Activated naive CD8-positive, alpha-beta T cell (primary cell): ENCODE measurements around the gene LEF1.

Experiments
- H3K27ac Mint-ChIP-seq: one replicate; pipeline ENCODE4 v1.8.0; 2021; ENCODE audit warnings: mixed read lengths
- H3K27me3 Mint-ChIP-seq: one replicate; pipeline ENCODE4 v1.8.0; 2021; ENCODE audit warnings: mixed read lengths
- H3K36me3 Mint-ChIP-seq: one replicate; pipeline ENCODE4 v1.8.0; 2021; ENCODE audit warnings: mixed read lengths
- H3K4me1 Mint-ChIP-seq: one replicate; pipeline ENCODE4 v1.8.0; 2021; ENCODE audit warnings: low read depth, mixed read lengths
- H3K4me3 Mint-ChIP-seq: one replicate; pipeline ENCODE4 v1.8.0; 2021; ENCODE audit warnings: mild to moderate bottlenecking, mixed read lengths
- H3K9me3 Mint-ChIP-seq: one replicate; pipeline ENCODE4 v1.8.0; 2021; ENCODE audit warnings: low read depth, mixed read lengths

LEF1 gene

DNA sequence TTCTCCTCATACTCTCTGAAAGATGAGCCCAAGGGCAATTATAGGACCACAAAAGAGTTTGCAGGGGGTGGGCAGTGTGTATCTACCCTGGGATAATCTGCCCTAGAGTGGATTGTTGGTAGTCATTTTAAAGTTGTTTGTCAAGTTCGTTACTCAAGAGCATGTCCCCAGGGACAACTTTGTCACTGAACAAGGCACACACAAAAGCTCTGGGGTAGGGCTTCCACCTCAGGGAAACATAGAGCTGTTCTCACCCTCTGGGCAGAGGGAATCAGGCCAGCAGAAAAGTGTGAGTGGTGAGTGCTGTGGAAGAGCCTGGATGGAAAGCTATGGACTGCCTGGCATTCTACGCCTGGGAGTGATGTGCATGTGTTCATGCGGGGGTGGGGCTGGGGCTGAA, 23.3 kb upstream of the LEF1 start:
- Mint-ChIP-seq H3K9me3 (no peaks in the 10 kb centered on the region), H3K4me1 (peaks cover 30% of the 10 kb centered on the region), H3K36me3 (peaks cover 4% of the 10 kb centered on the region), H3K27me3 (no peaks in the 10 kb centered on the region), H3K27ac (no peak overlapping the region), H3K4me3 (no peak overlapping the region)

- Mint-ChIP-seq H3K9me3 (no peaks in the 10 kb centered on the region), H3K4me3 (no peak overlapping the region), H3K4me1 (peaks cover 30% of the 10 kb centered on the region), H3K27ac (no peak overlapping the region), H3K27me3 (no peaks in the 10 kb centered on the region), H3K36me3 (peaks cover 4% of the 10 kb centered on the region)
Measured at GRCh38 chr4:108191269-108191914, 22.7 kb upstream of the LEF1 start.

DNA sequence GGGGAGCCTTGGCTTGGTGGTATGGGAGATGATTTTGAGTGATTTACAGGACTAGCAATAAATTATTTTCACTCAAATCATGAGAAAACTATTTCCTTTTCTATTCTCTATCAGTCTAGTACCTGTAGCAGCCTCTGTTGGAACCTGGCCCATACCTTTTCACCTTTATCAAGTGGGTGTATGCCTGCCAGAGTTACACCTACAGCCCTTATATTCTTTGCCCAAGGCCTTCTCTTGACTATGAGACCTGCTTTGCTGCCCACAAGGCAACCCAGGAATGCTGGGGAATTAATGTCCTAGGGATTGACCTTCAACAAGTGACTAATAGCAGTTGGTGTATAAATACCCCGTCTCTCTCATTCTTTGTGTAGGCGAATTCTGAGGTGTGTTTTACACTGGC, 20.0 kb upstream of the LEF1 start:
- H3K4me1 Mint-ChIP-seq: peaks cover 39% of the 10 kb centered on the region
- no peak overlapping the region for H3K27ac Mint-ChIP-seq

GRCh38 chr4:108185252-108185651, 16.5 kb upstream of the LEF1 start:
- H3K27me3 Mint-ChIP-seq: no peaks in the 10 kb centered on the region
- H3K27ac Mint-ChIP-seq: peak overlapping the region; percentile 22
- H3K4me1 Mint-ChIP-seq: peaks cover 29% of the 10 kb centered on the region
- H3K4me3 Mint-ChIP-seq: no peak overlapping the region
- H3K36me3 Mint-ChIP-seq: peaks cover 8% of the 10 kb centered on the region
- no peaks in the 10 kb centered on the region for H3K9me3 Mint-ChIP-seq

More for the DNA sequence above, 20.0 kb upstream of the LEF1 start:
- Mint-ChIP-seq H3K9me3 (no peaks in the 10 kb centered on the region), H3K27me3 (no peaks in the 10 kb centered on the region), H3K36me3 (peaks cover 10% of the 10 kb centered on the region), H3K4me3 (no peak overlapping the region)

GRCh38 chr4:108184453-108185049, 15.8 kb upstream of the LEF1 start:
- Mint-ChIP-seq H3K27ac (peak overlapping the region; percentile 7), H3K27me3 (no peaks in the 10 kb centered on the region), H3K9me3 (no peaks in the 10 kb centered on the region)

GRCh38 chr4:108181704-108182103, 13.0 kb upstream of the LEF1 start:
- no peak overlapping the region for H3K27ac Mint-ChIP-seq
- no peaks in the 10 kb centered on the region for H3K9me3 Mint-ChIP-seq
- H3K4me3 Mint-ChIP-seq: no peak overlapping the region
- H3K4me1 Mint-ChIP-seq: peaks cover 31% of the 10 kb centered on the region
- H3K36me3 Mint-ChIP-seq: peaks cover 13% of the 10 kb centered on the region
- H3K27me3 Mint-ChIP-seq: no peaks in the 10 kb centered on the region

More at GRCh38 chr4:108184453-108185049, 15.8 kb upstream of the LEF1 start:
- Mint-ChIP-seq H3K4me3 (no peak overlapping the region), H3K36me3 (peaks cover 8% of the 10 kb centered on the region), H3K4me1 (peaks cover 25% of the 10 kb centered on the region)

- H3K9me3 Mint-ChIP-seq: no peaks in the 10 kb centered on the region
Measured at GRCh38 chr4:108180513-108180912, 11.8 kb upstream of the LEF1 start.

GRCh38 chr4:108175966-108176365, 7.2 kb upstream of the LEF1 start:
- Mint-ChIP-seq H3K9me3 (no peaks in the 10 kb centered on the region), H3K4me3 (no peak overlapping the region), H3K4me1 (peaks cover 35% of the 10 kb centered on the region), H3K27me3 (no peaks in the 10 kb centered on the region), H3K27ac (peak overlapping the region; percentile 46), H3K36me3 (peaks cover 18% of the 10 kb centered on the region)

More at GRCh38 chr4:108180513-108180912, 11.8 kb upstream of the LEF1 start:
- no peak overlapping the region for H3K4me3 Mint-ChIP-seq
- H3K27me3 Mint-ChIP-seq: no peaks in the 10 kb centered on the region
- H3K4me1 Mint-ChIP-seq: peaks cover 33% of the 10 kb centered on the region
- no peak overlapping the region for H3K27ac Mint-ChIP-seq
- peaks cover 23% of the 10 kb centered on the region for H3K36me3 Mint-ChIP-seq

DNA sequence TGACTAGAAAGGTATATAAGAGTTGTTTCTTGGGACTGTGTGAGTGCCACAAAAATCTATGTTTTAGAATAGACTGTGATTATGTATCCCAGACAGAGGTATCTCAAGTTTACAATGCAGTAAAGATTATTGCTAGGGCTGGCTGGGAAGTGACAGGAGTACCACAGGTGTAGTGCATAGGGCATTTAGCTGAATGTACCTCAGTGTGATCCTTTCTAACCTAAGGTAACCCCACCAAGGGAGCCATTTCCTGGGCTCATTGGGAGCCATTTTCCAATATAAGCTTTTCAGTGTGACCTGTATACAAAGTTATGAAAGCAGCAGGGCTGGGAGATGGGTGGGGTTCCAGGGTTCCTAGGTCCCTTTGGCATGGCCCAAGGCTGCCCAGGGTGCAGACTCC, 6.1 kb upstream of the LEF1 start:
- H3K27ac Mint-ChIP-seq: peak overlapping the region; percentile 96
- H3K4me3 Mint-ChIP-seq: peak overlapping the region; percentile 89

GRCh38 chr4:108173599-108174057, 4.9 kb upstream of the LEF1 start:
- Mint-ChIP-seq H3K9me3 (no peaks in the 10 kb centered on the region), H3K27me3 (no peaks in the 10 kb centered on the region), H3K4me3 (peak overlapping the region; percentile 89), H3K27ac (peak overlapping the region; percentile 96), H3K36me3 (peaks cover 13% of the 10 kb centered on the region), H3K4me1 (peaks cover 54% of the 10 kb centered on the region)

More for the DNA sequence above, 6.1 kb upstream of the LEF1 start:
- H3K9me3 Mint-ChIP-seq: no peaks in the 10 kb centered on the region
- H3K36me3 Mint-ChIP-seq: peaks cover 18% of the 10 kb centered on the region
- H3K4me1 Mint-ChIP-seq: peaks cover 47% of the 10 kb centered on the region
- H3K27me3 Mint-ChIP-seq: no peaks in the 10 kb centered on the region

GRCh38 chr4:108172753-108173598, 4.2 kb upstream of the LEF1 start:
- Mint-ChIP-seq H3K36me3 (peaks cover 13% of the 10 kb centered on the region), H3K27me3 (no peaks in the 10 kb centered on the region), H3K4me3 (peak overlapping the region; percentile 89), H3K9me3 (no peaks in the 10 kb centered on the region), H3K4me1 (peaks cover 54% of the 10 kb centered on the region), H3K27ac (peak overlapping the region; percentile 96)

- Mint-ChIP-seq H3K36me3 (peaks cover 12% of the 10 kb centered on the region), H3K4me1 (peaks cover 50% of the 10 kb centered on the region), H3K27ac (peak overlapping the region; percentile 87), H3K27me3 (no peaks in the 10 kb centered on the region), H3K9me3 (no peaks in the 10 kb centered on the region), H3K4me3 (peak overlapping the region; percentile 98)
Measured at GRCh38 chr4:108172231-108172752, 3.6 kb upstream of the LEF1 start.

GRCh38 chr4:108171339-108172230, 2.9 kb upstream of the LEF1 start:
- Mint-ChIP-seq H3K9me3 (no peaks in the 10 kb centered on the region), H3K36me3 (peaks cover 9% of the 10 kb centered on the region), H3K4me1 (peaks cover 50% of the 10 kb centered on the region), H3K27me3 (no peaks in the 10 kb centered on the region), H3K4me3 (peak overlapping the region; percentile 98), H3K27ac (peak overlapping the region; percentile 87)
